ENCODE data around the gene CHMP3.

GRCh38 chr2:86608832-86609410 is 45.7 kb upstream of the CHMP3 start:
- TF ChIP-seq CTCF (IDR thresholded peaks at IDR 0.05) (no peak), POLR2A (IDR thresholded peaks at IDR 0.05) (no peak)
